Measurements from ENCODE around the gene SLAIN1. TPM values are rescaled to one million over a fixed set of nuclear protein-coding genes. Genes with fewer than 3 reads are reported as not detected.

SLAIN1 gene
- total and polyA plus RNA-seq, 10 of the 15 experiments (the other 5 are each of a cell fraction or from before 2014, with no cell fraction given), result 11.9 to 140 (median 56.9) TPM

- FAIRE-seq (no peak), ATAC-seq (no peak), DNase-seq (ENCODE audit: low read depth, low spot score) (no peak)
- ChIA-PET CTCF (interaction anchor here (0.7 to 2.3 kb wide), 9 partner anchors 12 to 239 kb away, joined by 3 to 7 read pairs (median 3); no protein-coding TSS in a partner anchor), POLR2A (interaction anchor here (0.9 to 1.7 kb wide), 5 partner anchors 9 to 295 kb away, joined by 3 to 8 read pairs (median 5); partner anchors contain the start of gene SLAIN1), RAD21 (ENCODE audit: unreplicated experiment) (interaction anchor here (0.6 to 2.3 kb wide), 8 partner anchors 14 to 1817 kb away, joined by 3 to 6 read pairs (median 5); partner anchors contain the start of gene SLAIN1), SMC1A (ENCODE audit: uncharacterized antibody, unreplicated experiment) (interaction anchor here (0.6 to 4.1 kb wide), 10 partner anchors 10 to 132 kb away, joined by 3 to 40 read pairs (median 6); partner anchors contain the start of gene SLAIN1)
- peaks cover 10% of the 10 kb centered on the region for H3K4me1 ChIP-seq (ENCODE audit: control insufficient read depth, insufficient read depth, low read length)
- no peak overlapping the region for H3K4me3 ChIP-seq
- H3K9me3 ChIP-seq (replicated peaks; ENCODE audit: control insufficient read depth, insufficient read depth, low read length), result peaks cover 3% of the 10 kb centered on the region; the same call in 2 of the 3 replicates
- H4K20me1 ChIP-seq (ENCODE audit: control insufficient read depth, insufficient read depth), result no peaks in the 10 kb centered on the region
- intact Hi-C loops (cut with micrococcal nuclease; ENCODE audit: unreplicated experiment) (no loop called here), in situ Hi-C loops (cut with MboI) (no loop called here)
- H2AFZ ChIP-seq (ENCODE audit: control insufficient read depth, low read depth, low read length), result no peak overlapping the region
- no peaks in the 10 kb centered on the region for H3K27me3 ChIP-seq (replicated peaks in 1 of 2; ENCODE audit: control insufficient read depth in 2 of 2, insufficient read depth in 2 of 2, low read length in 1 of 2)
- H3K27ac ChIP-seq (ENCODE audit: control insufficient read depth, insufficient read depth), result no peak overlapping the region
- BruUV-seq (replicated peaks), result no TSS peak
- no peak overlapping the region for H3K4me2 ChIP-seq (ENCODE audit: control insufficient read depth, insufficient read depth)
- TF ChIP-seq DPF2 (IDR thresholded peaks at IDR 0.05) (no peak), RCOR1 (conservative IDR thresholded peaks at IDR 0.05; ENCODE audit: low read depth, low read length) (no peak), MXI1 (IDR thresholded peaks at IDR 0.05; ENCODE audit: low read depth, low read length) (no peak), CREM (IDR thresholded peaks at IDR 0.05; ENCODE audit: low read depth) (no peak), NR2C1 (IDR thresholded peaks at IDR 0.05) (no peak), KAT2A (conservative IDR thresholded peaks at IDR 0.05; ENCODE audit: control insufficient read depth, low read depth, low read length) (no peak), USF2 (IDR thresholded peaks at IDR 0.05; ENCODE audit: borderline replicate concordance, low read depth, low read length) (no peak), REST (IDR thresholded peaks at IDR 0.05; ENCODE audit: low read depth, low read length) (no peak), EZH2 (IDR thresholded peaks at IDR 0.05; ENCODE audit: borderline replicate concordance, control insufficient read depth, low read depth, low read length) (no peak)
- peaks cover 2% of the 10 kb centered on the region for H3K79me2 ChIP-seq (ENCODE audit: control insufficient read depth, insufficient read depth, low read length)
- WGBS (ENCODE audit: insufficient coverage, insufficient replicate concordance, low lambda C conversion rate, missing lambda C conversion rate), result 100% methylated on average over 1 of the region's 1 CpG
- peaks cover 0 to 12% of the 10 kb centered on the region in 2 experiments; a peak in 1 of 4 replicates for H3K36me3 ChIP-seq (ENCODE audit: control insufficient read depth in 2 of 2, insufficient read depth in 2 of 2, low read length in 1 of 2)
- H3K9ac ChIP-seq (ENCODE audit: control insufficient read depth, insufficient read depth, low read length), result no peak overlapping the region
Measured at GRCh38 chr13:77725071-77725470, 27.6 kb downstream of the SLAIN1 start.

Data from GM12878 (cell line).